ENCODE results near the gene SNAPC4.
"Not testable (repeated sequence)": the region's sequence is repeated elsewhere in the genome, so short reads cannot be mapped to it uniquely, and the experiment has no call there.

SNAPC4 gene

GRCh38 chr9:136410500-136411287, 10.7 kb upstream of the SNAPC4 start, which contains the start of the genes ENTR1 and PMPCA:
Gene ENTR1, minus strand, starts transcription at chr9:136410614. Its CDS starts 217 bp downstream, at chr9:136410397.
Gene PMPCA, plus strand, starts transcription at chr9:136410658. Its CDS starts 11 bp downstream, at chr9:136410669.
- peak; percentile 66 for DNase-seq (ENCODE audit: low read depth)

GRCh38 chr9:136409557-136410455, 9.8 kb upstream of the SNAPC4 start:
- no peak for DNase-seq (ENCODE audit: low read depth)

- DNase-seq (ENCODE audit: low read depth) = no peak
These were observed 7.9 kb upstream of the SNAPC4 start for GRCh38 chr9:136407911-136408310.

GRCh38 chr9:136407061-136407460, 7.1 kb upstream of the SNAPC4 start:
- not testable (repeated sequence) for DNase-seq (ENCODE audit: low read depth)

GRCh38 chr9:136405904-136406303, 5.9 kb upstream of the SNAPC4 start:
- DNase-seq (ENCODE audit: low read depth) = not testable (repeated sequence)

- DNase-seq (ENCODE audit: low read depth) = no peak
These were observed 5.5 kb upstream of the SNAPC4 start for GRCh38 chr9:136405481-136405880.

GRCh38 chr9:136404801-136405136, 4.8 kb upstream of the SNAPC4 start:
- DNase-seq (ENCODE audit: low read depth) = no peak

- DNase-seq (ENCODE audit: low read depth) = no peak
These were observed 4.2 kb upstream of the SNAPC4 start for GRCh38 chr9:136403915-136404800.

- DNase-seq (ENCODE audit: low read depth) = no peak
These were observed 3.6 kb upstream of the SNAPC4 start for GRCh38 chr9:136403538-136403914.

GRCh38 chr9:136402067-136402466, 2.1 kb upstream of the SNAPC4 start:
- no peak for DNase-seq (ENCODE audit: low read depth)

GRCh38 chr9:136401173-136401922, 1.4 kb upstream of the SNAPC4 start:
- DNase-seq (ENCODE audit: low read depth) = no peak

GRCh38 chr9:136399176-136400037, 563 bp downstream of the SNAPC4 start:
- no peak for DNase-seq (ENCODE audit: low read depth)

- no peak for DNase-seq (ENCODE audit: low read depth)
These were observed 1.7 kb downstream of the SNAPC4 start for GRCh38 chr9:136398286-136398685.

GRCh38 chr9:136397643-136398042, 2.3 kb downstream of the SNAPC4 start:
- no peak for DNase-seq (ENCODE audit: low read depth)

- no peak for DNase-seq (ENCODE audit: low read depth)
These were observed 3.8 kb downstream of the SNAPC4 start for GRCh38 chr9:136396219-136396515.

GRCh38 chr9:136395345-136396218, 4.4 kb downstream of the SNAPC4 start:
- no peak for DNase-seq (ENCODE audit: low read depth)

- no peak for DNase-seq (ENCODE audit: low read depth)
These were observed 5.0 kb downstream of the SNAPC4 start for GRCh38 chr9:136395020-136395340.

GRCh38 chr9:136394312-136395019, 5.5 kb downstream of the SNAPC4 start:
- no peak for DNase-seq (ENCODE audit: low read depth)

- DNase-seq (ENCODE audit: low read depth) = no peak
These were observed 6.4 kb downstream of the SNAPC4 start for GRCh38 chr9:136393531-136393930.
